HS-5 (cell line): ENCODE results near the gene AMDHD2.

Experiments used
- DNase-seq: peaks from one replicate; pipeline ENCODE4 v3.0.0-alpha.2; 2012; ENCODE audit warnings: low read depth

Gene AMDHD2

GRCh38 chr16:2500430-2500917, 19.7 kb upstream of the AMDHD2 start:
- no peak for DNase-seq

GRCh38 chr16:2500918-2501750, 19.0 kb upstream of the AMDHD2 start:
- no peak for DNase-seq

- no peak for DNase-seq
These were observed 17.9 kb upstream of the AMDHD2 start for GRCh38 chr16:2501946-2502895.

GRCh38 chr16:2505695-2506094, 14.5 kb upstream of the AMDHD2 start:
- no peak for DNase-seq

- DNase-seq = no peak
These were observed 13.0 kb upstream of the AMDHD2 start for GRCh38 chr16:2507052-2507659.

- no peak for DNase-seq
These were observed 12.5 kb upstream of the AMDHD2 start for GRCh38 chr16:2507665-2508064.

- DNase-seq = no peak
These were observed 11.3 kb upstream of the AMDHD2 start for GRCh38 chr16:2508722-2509400.

- DNase-seq = no peak
These were observed 8.9 kb upstream of the AMDHD2 start for GRCh38 chr16:2511128-2511800.

GRCh38 chr16:2511996-2512734, 8.0 kb upstream of the AMDHD2 start:
- DNase-seq = no peak

GRCh38 chr16:2512735-2513404, 7.3 kb upstream of the AMDHD2 start:
- DNase-seq = no peak

GRCh38 chr16:2513405-2514332, 6.5 kb upstream of the AMDHD2 start, which contains the start of gene ATP6V0C:
Gene ATP6V0C, plus strand, starts transcription at chr16:2513952. Its CDS starts 152 bp downstream, at chr16:2514104.
- no peak for DNase-seq

GRCh38 chr16:2514333-2515179, 5.6 kb upstream of the AMDHD2 start:
- no peak for DNase-seq

GRCh38 chr16:2515180-2515851, 4.9 kb upstream of the AMDHD2 start:
- DNase-seq = no peak

- DNase-seq = no peak
These were observed 3.6 kb upstream of the AMDHD2 start for GRCh38 chr16:2516391-2517240.

GRCh38 chr16:2517954-2518605, 2.1 kb upstream of the AMDHD2 start:
- no peak for DNase-seq
